Esophagus squamous epithelium (tissue), 5 donors: ENCODE measurements around the gene CNTNAP5. TPM values are rescaled to one million over a fixed set of nuclear protein-coding genes. Genes with fewer than 3 reads are reported as not detected.

ENCODE experiments used
- DNase-seq: peaks from one replicate; lab custom pipeline; 2025; lab: John Stamatoyannopoulos, UW
- H3K27ac ChIP-seq, 4 donors: fragments of 200-600 bp; sonication (generic); one replicate each; pipeline ENCODE4 v1.5.1; 2016 to 2019; ENCODE audit warnings: mild to moderate bottlenecking in 1 of 4
- H3K27me3 ChIP-seq, 4 donors: fragments of 200-600 bp; sonication (generic); 1 replicate in 3 of 4; 2 replicates in 1 of 4; pipeline versions ENCODE4 v1.5.1 to v1.6.0; 2017 to 2021; ENCODE audit warnings: antibody characterized with exemption in 1 of 4
- H3K36me3 ChIP-seq, 3 donors: fragments of 200-600 bp; sonication (generic); one replicate each; pipeline ENCODE4 v1.5.1; 2016 to 2019
- H3K4me1 ChIP-seq, 3 donors: fragments of 200-600 bp; sonication (generic); one replicate each; pipeline ENCODE4 v1.5.1; 2017 to 2019
- H3K4me3 ChIP-seq, 4 donors: fragments of 200-600 bp; sonication (generic); 1 replicate in 3 of 4; 2 replicates in 1 of 4; pipeline ENCODE4 v1.5.1; 2016 to 2019; ENCODE audit warnings: mild to moderate bottlenecking in 2 of 4, moderate library complexity in 1 of 4
- H3K9me3 ChIP-seq, 3 donors: fragments of 200-600 bp; sonication (generic); one replicate each; pipeline ENCODE4 v1.5.1; 2016 to 2019
- CTCF ChIP-seq, 6 experiments: fragments of 450-650 bp in 4 of 6; fragments of 200-600 bp in 2 of 6; sonication (generic) in 2 of 6; IDR thresholded peaks; one replicate each; pipeline ENCODE4 v1.5.1; 2016 to 2019; ENCODE audit warnings: antibody characterized with exemption in 6 of 6, mild to moderate bottlenecking in 4 of 6, moderate library complexity in 4 of 6
- POLR2A ChIP-seq, 4 donors: fragments of 450-650 bp; IDR thresholded peaks; one replicate each; pipeline ENCODE4 v1.6.1; 2017; ENCODE audit warnings: antibody characterized with exemption in 4 of 4, mild to moderate bottlenecking in 4 of 4, moderate library complexity in 3 of 4
- WGBS, 2 donors: methylation state at CpG; one replicate each; pipeline ENCODE4 v1.1.5; 2018; 5-methylcytosine and 5-hydroxymethylcytosine counted together
- intact Hi-C: fragments of 100-400 bp; cut with DNase I; formaldehyde crosslinking; loops from one replicate; pipeline ENCODE4 v1.15.0; 2022
- total RNA-seq, 4 donors: library from RNA; depleted of rRNA; stranded (reverse); fragments of >200 nt; gene quantifications; one replicate each; pipeline ENCODE4 v1.1.0, GENCODE V29; 2016
- donor health status: DM: yes; HTN: yes; CAD: no.

The CNTNAP5 gene
- total RNA-seq, 4 donors from 2014 or later = not detected

DNA sequence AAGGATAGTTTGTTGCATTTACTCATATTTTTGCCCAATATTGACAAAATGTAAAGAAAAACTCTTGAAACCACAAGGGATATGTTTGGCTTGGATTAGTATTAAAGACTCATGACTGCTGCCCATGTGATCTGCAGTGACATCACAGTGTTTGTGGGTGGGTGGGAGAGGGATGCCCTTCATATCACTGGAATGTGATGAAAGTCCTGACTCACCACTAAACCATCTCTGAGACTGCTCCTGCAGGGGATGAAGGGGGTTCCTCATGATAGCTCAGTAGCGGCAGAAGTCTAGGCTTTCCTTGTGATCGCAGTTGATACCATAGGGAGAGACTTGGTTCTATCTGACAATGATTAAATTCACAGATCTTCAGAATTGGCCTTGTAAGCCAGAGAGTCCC, 451.2 kb downstream of the CNTNAP5 start:
- Histone ChIP-seq H3K4me3 (no peak overlapping the region), H3K36me3 (no peaks in the 10 kb centered on the region), H3K9me3 (peaks cover 0 to under 1% (median 0%) of the 10 kb centered on the region in 3 donors), H3K27me3 (no peaks in the 10 kb centered on the region), H3K4me1 (no peaks in the 10 kb centered on the region), H3K27ac (no peak overlapping the region)
- TF ChIP-seq CTCF (IDR thresholded peaks at IDR 0.05) (no peak), POLR2A (IDR thresholded peaks at IDR 0.05) (no peak)
- DNase-seq = no peak
- intact Hi-C loops = no loop called here
- WGBS, 2 donors = 87% methylated on average over 2 of the region's 2 CpGs; no CpG with 5 or more reads in 1 of the 2 donors

DNA sequence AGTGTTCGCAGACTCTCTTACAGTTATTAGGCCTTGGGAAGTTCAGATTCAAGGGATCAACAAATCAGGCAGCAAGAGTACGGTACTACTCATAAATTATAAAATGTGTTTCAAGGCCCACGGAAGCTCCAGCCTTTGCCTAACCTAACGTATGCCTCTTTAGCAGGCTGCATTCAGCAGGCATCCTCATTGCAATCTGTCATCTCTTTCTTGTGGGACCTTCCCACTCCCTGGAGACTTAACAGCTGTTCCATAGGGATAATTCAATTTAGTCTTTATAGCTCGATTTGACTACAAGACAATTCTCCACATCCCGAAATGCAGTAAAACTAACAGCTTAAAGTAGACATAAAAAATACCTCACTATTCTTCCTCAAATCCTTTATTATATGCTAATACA, 453.7 kb downstream of the CNTNAP5 start:
- intact Hi-C loops = no loop called here
- no peak for DNase-seq
- Histone ChIP-seq H3K27ac (no peak overlapping the region), H3K27me3 (no peaks in the 10 kb centered on the region), H3K36me3 (no peaks in the 10 kb centered on the region), H3K4me3 (no peak overlapping the region), H3K4me1 (no peaks in the 10 kb centered on the region), H3K9me3 (no peaks in the 10 kb centered on the region)
- 84 to 89% methylated on average over 6 of the region's 6 CpGs for WGBS, 2 donors
- TF ChIP-seq POLR2A (IDR thresholded peaks at IDR 0.05) (no peak), CTCF (IDR thresholded peaks at IDR 0.05) (no peak)

GRCh38 chr2:124480958-124481357, 455.9 kb downstream of the CNTNAP5 start:
- no peak overlapping the region for H3K27ac ChIP-seq
- H3K27me3 ChIP-seq = no peaks in the 10 kb centered on the region
- H3K36me3 ChIP-seq = no peaks in the 10 kb centered on the region
- 23 to 44% methylated on average over 4 of the region's 4 CpGs for WGBS, 2 donors
- TF ChIP-seq CTCF (IDR thresholded peaks at IDR 0.05) = no peak
- no peak for TF ChIP-seq POLR2A (IDR thresholded peaks at IDR 0.05)
- intact Hi-C loops = no loop called here
- no peak overlapping the region for H3K4me3 ChIP-seq
- no peaks in the 10 kb centered on the region for H3K9me3 ChIP-seq
- no peak for DNase-seq
- no peaks in the 10 kb centered on the region for H3K4me1 ChIP-seq

DNA sequence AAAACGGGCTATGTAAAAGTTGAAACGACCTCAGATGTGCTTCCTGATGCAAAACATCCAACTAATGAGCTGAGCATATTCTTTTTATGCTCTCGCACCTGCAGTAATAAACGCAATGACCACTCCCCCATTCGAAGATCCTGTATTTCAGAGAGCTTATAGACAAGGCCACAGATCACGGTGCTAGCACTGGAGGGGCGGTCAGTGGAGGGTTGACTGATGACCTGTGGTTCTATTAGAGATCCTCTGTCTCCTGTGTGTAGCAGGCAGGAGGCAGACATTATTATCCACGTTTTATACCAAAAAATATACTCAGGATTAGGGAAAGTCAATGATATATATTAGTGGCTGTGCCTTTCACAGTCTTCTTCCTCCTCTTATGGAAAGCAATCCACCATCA, 457.0 kb downstream of the CNTNAP5 start:
- no peaks in the 10 kb centered on the region for H3K4me1 ChIP-seq
- H3K4me3 ChIP-seq = no peak overlapping the region
- H3K9me3 ChIP-seq = no peaks in the 10 kb centered on the region
- no peak overlapping the region for H3K27ac ChIP-seq
- H3K27me3 ChIP-seq = no peaks in the 10 kb centered on the region
- H3K36me3 ChIP-seq = no peaks in the 10 kb centered on the region
- TF ChIP-seq POLR2A (IDR thresholded peaks at IDR 0.05) = no peak
- TF ChIP-seq CTCF (IDR thresholded peaks at IDR 0.05) = no peak
- intact Hi-C loops = no loop called here
- 54 to 57% methylated on average over 8 of the region's 8 CpGs for WGBS, 2 donors
- no peak for DNase-seq

- Histone ChIP-seq H3K4me3 (no peak overlapping the region), H3K27me3 (no peaks in the 10 kb centered on the region), H3K9me3 (no peaks in the 10 kb centered on the region), H3K36me3 (no peaks in the 10 kb centered on the region), H3K4me1 (no peaks in the 10 kb centered on the region), H3K27ac (no peak overlapping the region)
- intact Hi-C loops = no loop called here
- WGBS, 2 donors = 61 to 80% methylated on average over 6 of the region's 6 CpGs
- TF ChIP-seq CTCF (IDR thresholded peaks at IDR 0.05) = no peak
- no peak for TF ChIP-seq POLR2A (IDR thresholded peaks at IDR 0.05)
- no peak for DNase-seq
Measured at GRCh38 chr2:124482551-124482950, 457.5 kb downstream of the CNTNAP5 start.
